Brain microvascular endothelial cell (primary cell): ENCODE data around the gene RXRB.

Experiments
- DNase-seq: peaks from one replicate; pipeline ENCODE4 v3.0.0-alpha.2; 2020
- H3K27ac ChIP-seq: fragments of 250-450 bp; sonication (Bioruptor Pico); 2 replicates; pipeline ENCODE4 v1.5.1; 2020; ENCODE audit warnings: mild to moderate bottlenecking, moderate library complexity
- H3K27me3 ChIP-seq: fragments of 250-450 bp; sonication (Bioruptor Pico); replicated peaks from 2 replicates; pipeline ENCODE4 v1.5.1; 2020; ENCODE audit warnings: mild to moderate bottlenecking
- H3K36me3 ChIP-seq: fragments of 250-450 bp; sonication (Bioruptor Pico); replicated peaks from 2 replicates; pipeline ENCODE4 v1.5.1; 2020; ENCODE audit warnings: mild to moderate bottlenecking
- H3K4me3 ChIP-seq: 2 replicates; pipeline ENCODE4 v1.5.1; 2011; ENCODE audit warnings: low read depth, mild to moderate bottlenecking, control low read depth, low read length, moderate library complexity
- CTCF ChIP-seq: IDR thresholded peaks from 2 replicates; pipeline ENCODE4 v1.5.1; 2011; ENCODE audit warnings: low read depth, mild to moderate bottlenecking, moderate library complexity, low read length, control low read depth, inconsistent platforms; ENCODE audit errors: missing control alignments
- in situ Hi-C: cut with HindIII; loops from 2 replicates; pipeline ENCODE4 v1.10.0; 2017; ENCODE audit warnings: low sequenced_read_pairs, low pct_ligation_motif_present

The RXRB gene

GRCh38 chr6:33201935-33202334 lies 1.5 kb upstream of the RXRB start:
- H3K27me3 ChIP-seq: no peaks in the 10 kb centered on the region
- TF ChIP-seq CTCF: no peak
- peak overlapping the region; percentile 69 for H3K4me3 ChIP-seq
- H3K27ac ChIP-seq: no peak overlapping the region
- no peak for DNase-seq
- in situ Hi-C loops: no loop called here
- H3K36me3 ChIP-seq: peaks cover 36% of the 10 kb centered on the region

DNA sequence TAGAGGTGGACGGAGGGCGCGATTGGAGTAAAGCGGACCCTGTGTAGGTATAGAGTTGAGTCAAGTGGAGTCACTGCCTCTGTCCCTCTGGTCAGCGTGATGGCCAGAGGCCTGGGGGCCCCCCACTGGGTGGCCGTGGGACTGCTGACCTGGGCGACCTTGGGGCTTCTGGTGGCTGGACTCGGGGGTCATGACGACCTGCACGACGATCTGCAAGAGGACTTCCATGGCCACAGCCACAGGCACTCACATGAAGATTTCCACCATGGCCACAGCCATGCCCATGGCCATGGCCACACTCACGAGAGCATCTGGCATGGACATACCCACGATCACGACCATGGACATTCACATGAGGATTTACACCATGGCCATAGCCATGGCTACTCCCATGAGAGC lies 681 bp upstream of the RXRB start:
- peaks cover 39% of the 10 kb centered on the region for H3K36me3 ChIP-seq
- TF ChIP-seq CTCF: peak; percentile 13
- H3K27ac ChIP-seq: peak overlapping the region; percentile 95
- in situ Hi-C loops: no loop called here
- DNase-seq: no peak
- peak overlapping the region; percentile 69 for H3K4me3 ChIP-seq
- H3K27me3 ChIP-seq: no peaks in the 10 kb centered on the region

DNA sequence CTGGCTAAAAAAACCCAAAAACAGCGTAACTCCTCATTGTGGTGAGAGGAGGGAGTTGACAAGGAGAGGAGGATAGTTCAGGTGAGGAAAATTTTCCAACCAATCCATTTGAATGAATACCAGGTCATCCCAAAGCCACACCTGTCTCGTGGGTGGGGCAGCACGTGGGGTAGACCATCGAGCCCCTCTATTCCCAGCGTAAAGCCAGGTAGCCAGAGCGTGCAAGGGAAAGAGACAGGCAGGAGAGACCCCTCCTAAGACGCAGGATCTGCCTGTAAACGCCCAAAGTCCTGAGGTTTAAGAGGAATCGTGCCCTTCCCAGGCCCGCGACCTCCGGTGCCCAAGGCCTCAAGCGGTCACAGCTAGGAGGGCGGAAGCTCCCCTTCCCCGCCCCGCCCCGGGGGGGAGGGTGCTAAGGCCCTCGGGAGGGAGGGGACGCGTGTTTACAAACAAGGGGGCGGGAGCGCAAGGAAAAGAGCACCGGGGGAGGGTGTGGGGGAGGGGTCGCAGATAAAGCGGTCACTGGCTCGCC lies 712 bp downstream of the RXRB start:
- H3K27me3 ChIP-seq: no peaks in the 10 kb centered on the region
- H3K36me3 ChIP-seq: peaks cover 53% of the 10 kb centered on the region
- peak; percentile 31 for DNase-seq
- H3K4me3 ChIP-seq: peak overlapping the region; percentile 69
- in situ Hi-C loops: no loop called here
- H3K27ac ChIP-seq: peak overlapping the region; percentile 95
- no peak for TF ChIP-seq CTCF

DNA sequence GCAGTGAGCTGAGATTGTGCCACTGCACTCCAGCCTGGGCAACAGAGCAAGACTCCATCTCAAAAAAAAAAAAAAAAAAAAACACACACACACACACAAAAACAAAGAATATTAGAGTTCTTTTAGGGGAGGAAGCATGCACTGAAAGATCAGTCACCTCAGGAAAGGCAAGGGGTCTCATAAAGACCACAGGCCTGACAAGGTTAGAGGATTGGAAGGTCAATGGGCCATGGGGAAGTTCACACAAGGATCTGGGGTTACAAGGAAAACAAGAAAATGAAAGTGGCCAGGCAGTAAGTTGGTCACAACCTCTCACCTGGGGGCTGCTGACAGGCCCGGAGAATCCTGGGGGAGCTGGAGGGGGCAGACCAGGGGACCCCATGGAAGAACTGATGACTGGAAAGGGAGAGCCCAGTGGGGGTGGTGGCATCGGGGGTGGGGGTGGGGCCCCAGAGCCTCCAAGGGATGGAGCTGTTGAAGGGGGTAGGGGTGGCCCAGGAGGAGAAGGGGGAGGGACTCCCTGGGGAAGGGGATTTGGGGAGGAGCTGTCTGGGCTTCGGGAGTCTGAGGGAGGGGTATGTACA lies 1.5 kb downstream of the RXRB start:
- no peak for TF ChIP-seq CTCF
- Histone ChIP-seq H3K36me3 (peaks cover 58% of the 10 kb centered on the region), H3K27ac (no peak overlapping the region), H3K4me3 (peak overlapping the region; percentile 69), H3K27me3 (no peaks in the 10 kb centered on the region)
- no peak for DNase-seq
- in situ Hi-C loops: no loop called here

DNA sequence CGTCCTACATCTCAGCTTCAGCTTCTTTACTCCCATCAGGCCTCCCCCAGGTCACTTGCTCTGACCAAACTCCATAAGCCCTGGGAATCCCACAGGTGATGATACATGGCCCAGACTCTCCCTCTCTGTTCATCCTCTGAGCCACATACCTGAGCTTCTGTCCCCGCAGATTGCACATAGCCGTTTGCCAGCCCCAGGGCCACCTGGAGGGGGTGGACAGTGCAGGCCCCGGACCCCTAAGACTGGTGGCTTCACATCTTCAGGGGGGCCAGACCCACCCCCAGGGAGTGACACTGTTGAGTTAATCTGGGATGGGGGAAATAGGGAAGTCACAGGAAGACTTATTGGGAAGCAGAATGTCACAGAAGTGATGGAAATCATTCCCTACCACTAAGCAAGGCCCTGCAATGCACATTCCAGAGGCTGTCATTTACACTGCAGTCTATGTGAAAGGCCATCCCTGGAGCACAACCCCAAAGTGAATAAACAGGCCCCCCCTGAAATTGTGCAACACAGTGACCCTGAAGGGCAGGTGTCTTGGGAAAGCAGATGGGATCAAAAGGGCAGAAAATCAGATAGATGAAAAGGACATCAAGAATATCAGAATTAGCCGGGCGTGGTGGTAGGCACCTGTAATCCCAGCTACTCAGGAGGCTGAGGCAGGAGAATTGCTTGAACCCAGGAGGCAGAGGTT lies 2.2 kb downstream of the RXRB start:
- H3K27me3 ChIP-seq: no peaks in the 10 kb centered on the region
- no peak overlapping the region for H3K4me3 ChIP-seq
- no peak for DNase-seq
- in situ Hi-C loops: no loop called here
- peaks cover 52% of the 10 kb centered on the region for H3K36me3 ChIP-seq
- no peak overlapping the region for H3K27ac ChIP-seq
- TF ChIP-seq CTCF: no peak
